CD4-positive, alpha-beta T cell (primary cell): Measurements from ENCODE around the gene CCBE1. TPM values are rescaled to one million over a fixed set of nuclear protein-coding genes. Genes with fewer than 3 reads are reported as not detected.
"Not testable (repeated sequence)": the region's sequence is repeated elsewhere in the genome, so short reads cannot be mapped to it uniquely, and the experiment has no call there.

Experiments used
- ATAC-seq: fragments of 200-7000 bp; cut with Tn5 transposase; one replicate; pipeline ENCODE4 v1.10.0; 2022; ENCODE audit warnings: mild to moderate bottlenecking; ENCODE audit not compliant: poor library complexity
- CTCF ChIA-PET: fragments of 350-600 bp; sonication (Branson Sonifier 250); formaldehyde crosslinking; loops from one replicate; lab custom pipeline; 2021; ENCODE audit warnings: antibody characterized with exemption, inconsistent platforms; lab: Charles Lee
- POLR2A ChIA-PET: fragments of 350-600 bp; sonication (Branson Sonifier 250); formaldehyde crosslinking; loops from one replicate; lab custom pipeline; 2021; ENCODE audit warnings: antibody characterized with exemption, inconsistent platforms; lab: Charles Lee
- DNase-seq, 14 experiments: peaks; one replicate each; pipeline ENCODE4 v3.0.0-alpha.2; 2013 to 2020; ENCODE audit warnings: mixed read lengths in 2 of 14
- H3K27ac ChIP-seq, 2 donors: one replicate each; pipeline versions ENCODE4 v1.5.1 to v1.7.0; 2013; ENCODE audit warnings: low read length in 2 of 2, low read depth in 1 of 2, mild to moderate bottlenecking in 1 of 2
- H3K27me3 ChIP-seq, 2 experiments: 1 replicate in 1 of 2; 2 replicates in 1 of 2; pipeline versions ENCODE4 v1.6.1 to v1.7.0; 2013; ENCODE audit warnings: low read length in 2 of 2, control low read depth in 1 of 2, mild to moderate bottlenecking in 1 of 2, moderate library complexity in 1 of 2; ENCODE audit not compliant: insufficient read depth in 2 of 2, control insufficient read depth in 1 of 2
- H3K36me3 ChIP-seq: one replicate; pipeline ENCODE4 v1.6.1; 2013; ENCODE audit warnings: low read length, control low read depth; ENCODE audit not compliant: insufficient read depth
- H3K4me1 ChIP-seq: one replicate; pipeline ENCODE4 v1.6.1; 2013; ENCODE audit warnings: low read length, control low read depth; ENCODE audit not compliant: insufficient read depth
- H3K4me3 ChIP-seq: one replicate; pipeline ENCODE4 v1.5.1; 2013; ENCODE audit warnings: mild to moderate bottlenecking, low read length, moderate library complexity
- H3K9me3 ChIP-seq, 2 experiments: 1 replicate in 1 of 2; 2 replicates in 1 of 2; pipeline versions ENCODE4 v1.6.1 to v1.7.0; 2013; ENCODE audit warnings: low read length in 2 of 2, mild to moderate bottlenecking in 2 of 2, control low read depth in 1 of 2, moderate library complexity in 1 of 2; ENCODE audit not compliant: control insufficient read depth in 1 of 2, insufficient read depth in 1 of 2
- H3K27ac Mint-ChIP-seq: one replicate; pipeline ENCODE4 v1.8.0; 2020; ENCODE audit warnings: mixed read lengths
- H3K27me3 Mint-ChIP-seq: one replicate; pipeline ENCODE4 v1.8.0; 2021; ENCODE audit warnings: mixed read lengths
- H3K36me3 Mint-ChIP-seq: one replicate; pipeline ENCODE4 v1.8.0; 2021; ENCODE audit warnings: low read depth, mixed read lengths
- H3K4me1 Mint-ChIP-seq: one replicate; pipeline ENCODE4 v1.8.0; 2021; ENCODE audit warnings: low read depth, mixed read lengths
- H3K4me3 Mint-ChIP-seq: one replicate; pipeline ENCODE4 v1.8.0; 2020; ENCODE audit warnings: mild to moderate bottlenecking, mixed read lengths
- H3K9me3 Mint-ChIP-seq: one replicate; pipeline ENCODE4 v1.8.0; 2020; ENCODE audit warnings: mixed read lengths
- CTCF ChIP-seq: fragments of 200-600 bp; IDR thresholded peaks from one replicate; pipeline ENCODE4 v1.8.0; 2022; ENCODE audit warnings: antibody characterized with exemption, mild to moderate bottlenecking
- intact Hi-C, 2 experiments: fragments of 100-400 bp; cut with DNase I in 1 of 2; cut with micrococcal nuclease in 1 of 2; formaldehyde crosslinking; loops; one replicate each; pipeline versions ENCODE4 v1.15.1 to v1.9.0; 2023 to 2025; cut with DNase I, micrococcal nuclease
- total RNA-seq, 174 experiments: library from RNA in 2 of 174; stranded (reverse) in 2 of 174; gene quantifications; one replicate each; pipeline ENCODE4 v1.2.3 and lab custom pipeline; 2021 to 2026

CCBE1 gene
- total RNA-seq, 2 experiments from 2014 or later = not detected

- Mint-ChIP-seq H3K4me3 (no peak overlapping the region), H3K27ac (no peak overlapping the region), H3K36me3 (no peaks in the 10 kb centered on the region), H3K27me3 (no peaks in the 10 kb centered on the region), H3K9me3 (no peaks in the 10 kb centered on the region), H3K4me1 (no peaks in the 10 kb centered on the region)
- H3K4me3 ChIP-seq = no peak overlapping the region
- intact Hi-C loops = no loop called here
- no peak for DNase-seq
- no peaks in the 10 kb centered on the region for H3K36me3 ChIP-seq
- H3K27me3 ChIP-seq = no peaks in the 10 kb centered on the region
- H3K27ac ChIP-seq = no peak overlapping the region
- H3K4me1 ChIP-seq = no peaks in the 10 kb centered on the region
- POLR2A ChIA-PET = no interaction called here
- CTCF ChIA-PET = no interaction called here
- TF ChIP-seq CTCF = no peak
- no peak for ATAC-seq
- no peaks in the 10 kb centered on the region for H3K9me3 ChIP-seq
Measured at GRCh38 chr18:59671551-59671950, 25.7 kb downstream of the CCBE1 start.

DNA sequence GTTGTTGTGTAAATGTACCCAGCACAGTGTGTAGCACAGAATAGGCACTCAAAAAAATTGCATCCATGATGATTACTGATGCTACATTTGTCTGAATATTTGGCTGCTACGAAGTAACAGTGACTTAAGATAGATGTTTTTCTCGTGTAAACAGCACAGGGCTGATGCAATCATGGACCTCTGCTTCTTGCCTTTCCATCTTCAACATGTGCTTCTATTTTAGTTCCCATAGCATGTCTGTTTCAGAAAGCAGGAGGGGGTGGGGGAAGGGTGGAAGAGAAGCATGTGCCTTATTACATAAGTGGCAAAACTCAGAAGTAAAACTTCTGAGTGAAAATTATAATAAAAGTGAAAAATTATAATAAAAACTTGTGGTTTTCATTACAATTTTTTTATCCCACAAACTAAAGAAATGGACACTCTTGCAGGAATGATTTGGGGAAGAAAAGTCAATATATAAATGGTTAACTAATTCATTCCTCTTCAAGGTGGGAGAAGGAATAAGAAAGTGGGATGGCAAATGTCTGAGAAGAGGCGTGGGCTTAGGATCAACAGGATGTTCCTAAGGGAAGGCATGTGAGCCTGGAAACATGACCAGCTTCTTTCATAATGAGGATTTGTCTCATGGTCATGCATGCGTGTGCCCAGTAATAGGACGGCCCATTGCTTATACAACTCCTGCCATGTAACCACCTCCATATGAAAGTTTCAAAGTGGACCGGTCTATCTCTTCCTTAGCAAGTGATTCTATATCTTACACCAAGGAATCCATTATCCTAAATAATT lies 27.2 kb downstream of the CCBE1 start:
- Histone ChIP-seq H3K9me3 (no peaks in the 10 kb centered on the region), H3K4me1 (no peaks in the 10 kb centered on the region), H3K27me3 (no peaks in the 10 kb centered on the region), H3K36me3 (no peaks in the 10 kb centered on the region), H3K27ac (no peak overlapping the region), H3K4me3 (no peak overlapping the region)
- Mint-ChIP-seq H3K27me3 (peaks cover 7% of the 10 kb centered on the region), H3K9me3 (no peaks in the 10 kb centered on the region), H3K4me3 (no peak overlapping the region), H3K4me1 (no peaks in the 10 kb centered on the region), H3K27ac (no peak overlapping the region), H3K36me3 (no peaks in the 10 kb centered on the region)
- no peak for ATAC-seq
- no peak for TF ChIP-seq CTCF
- ChIA-PET POLR2A (no interaction called here), CTCF (no interaction called here)
- intact Hi-C loops = no loop called here
- no peak for DNase-seq

GRCh38 chr18:59667488-59667887 lies 29.7 kb downstream of the CCBE1 start:
- no peaks in the 10 kb centered on the region for H3K27me3 ChIP-seq
- no peak overlapping the region for H3K4me3 Mint-ChIP-seq
- ATAC-seq = no peak
- TF ChIP-seq CTCF = no peak
- H3K27ac Mint-ChIP-seq = no peak overlapping the region
- no peaks in the 10 kb centered on the region for H3K4me1 ChIP-seq
- no peak overlapping the region for H3K4me3 ChIP-seq
- no peaks in the 10 kb centered on the region for H3K4me1 Mint-ChIP-seq
- no peaks in the 10 kb centered on the region for H3K36me3 ChIP-seq
- H3K36me3 Mint-ChIP-seq = no peaks in the 10 kb centered on the region
- peaks cover 7% of the 10 kb centered on the region for H3K27me3 Mint-ChIP-seq
- no peak for DNase-seq
- CTCF ChIA-PET = no interaction called here
- no peaks in the 10 kb centered on the region for H3K9me3 Mint-ChIP-seq
- intact Hi-C loops = no loop called here
- H3K27ac ChIP-seq = no peak overlapping the region
- H3K9me3 ChIP-seq = no peaks in the 10 kb centered on the region
- POLR2A ChIA-PET = no interaction called here

DNA sequence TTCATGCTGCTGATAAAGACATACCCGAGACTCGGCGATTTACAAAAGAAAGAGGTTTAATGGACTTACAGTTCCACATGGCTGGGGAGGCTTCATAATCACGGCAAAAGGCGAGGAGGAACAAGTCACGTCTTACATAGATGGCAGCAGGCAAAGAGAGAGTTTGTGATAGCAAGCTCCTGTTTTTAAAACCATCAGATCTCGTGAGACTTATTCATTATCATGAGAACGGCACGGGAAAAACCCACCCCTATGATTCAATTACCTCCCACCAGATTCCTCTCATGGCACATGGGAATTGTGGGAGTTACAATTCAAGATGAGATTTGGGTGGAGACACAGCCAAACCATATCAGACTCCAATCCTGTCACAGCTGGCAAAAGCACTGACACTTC lies 31.2 kb downstream of the CCBE1 start:
- not testable (repeated sequence) for H3K9me3 ChIP-seq, H3K27me3 ChIP-seq

More for the DNA sequence above, 31.2 kb downstream of the CCBE1 start:
- H3K9me3 Mint-ChIP-seq, H3K4me1 Mint-ChIP-seq, H3K4me1 ChIP-seq, ATAC-seq, H3K4me3 Mint-ChIP-seq, intact Hi-C loops, H3K27ac ChIP-seq, CTCF ChIA-PET, H3K27me3 Mint-ChIP-seq, H3K36me3 ChIP-seq, H3K36me3 Mint-ChIP-seq, POLR2A ChIA-PET, H3K4me3 ChIP-seq, DNase-seq, H3K27ac Mint-ChIP-seq: not testable (repeated sequence)
